Measurements from ENCODE around the gene TCEA2.

- TF ChIP-seq CTCF (IDR thresholded peaks at IDR 0.05) (no peak), EZH2 (IDR thresholded peaks at IDR 0.05; ENCODE audit: borderline replicate concordance, insufficient read depth, low read depth, low read length, poor library complexity, severe bottlenecking) (no peak)
Measured at GRCh38 chr20:64080813-64081623, 18.0 kb downstream of the TCEA2 start.

Data from B cell (primary cell).